NCI-H1092 (cell line): ENCODE results near the gene SLC26A9.

Experiments
- DNase-seq: peaks from one replicate; lab custom pipeline; 2025; lab: John Stamatoyannopoulos, UW

SLC26A9 gene

GRCh38 chr1:205948886-205949285, 5.6 kb upstream of the SLC26A9 start:
- DNase-seq = no peak

- no peak for DNase-seq
Measured at GRCh38 chr1:205948039-205948438, 4.8 kb upstream of the SLC26A9 start.

- no peak for DNase-seq
Measured at GRCh38 chr1:205947024-205947423, 3.8 kb upstream of the SLC26A9 start.

- no peak for DNase-seq
Measured at GRCh38 chr1:205945069-205945468, 1.8 kb upstream of the SLC26A9 start.

GRCh38 chr1:205944525-205944924, 1.3 kb upstream of the SLC26A9 start:
- DNase-seq = no peak

GRCh38 chr1:205942631-205943159, 561 bp downstream of the SLC26A9 start:
- no peak for DNase-seq

GRCh38 chr1:205940710-205941109, 2.5 kb downstream of the SLC26A9 start:
- DNase-seq = no peak

- peak; percentile 69 for DNase-seq
Measured at GRCh38 chr1:205939690-205940330, 3.4 kb downstream of the SLC26A9 start.

GRCh38 chr1:205938682-205939081, 4.6 kb downstream of the SLC26A9 start:
- no peak for DNase-seq

GRCh38 chr1:205936846-205937586, 6.2 kb downstream of the SLC26A9 start:
- DNase-seq = no peak

- no peak for DNase-seq
Measured at GRCh38 chr1:205936311-205936710, 6.9 kb downstream of the SLC26A9 start.

GRCh38 chr1:205935869-205936268, 7.4 kb downstream of the SLC26A9 start:
- no peak for DNase-seq

- DNase-seq = no peak
Measured at GRCh38 chr1:205934788-205935187, 8.5 kb downstream of the SLC26A9 start.

- no peak for DNase-seq
Measured at GRCh38 chr1:205933671-205934618, 9.3 kb downstream of the SLC26A9 start.

- DNase-seq = no peak
Measured at GRCh38 chr1:205932776-205933175, 10.5 kb downstream of the SLC26A9 start.

GRCh38 chr1:205930799-205931281, 12.4 kb downstream of the SLC26A9 start:
- DNase-seq = no peak

GRCh38 chr1:205930195-205930577, 13.1 kb downstream of the SLC26A9 start:
- DNase-seq = no peak

- DNase-seq = no peak
Measured at GRCh38 chr1:205929496-205930194, 13.6 kb downstream of the SLC26A9 start.

GRCh38 chr1:205928317-205928716, 14.9 kb downstream of the SLC26A9 start:
- peak; percentile 93 for DNase-seq

GRCh38 chr1:205927676-205928075, 15.6 kb downstream of the SLC26A9 start:
- DNase-seq = no peak

- no peak for DNase-seq
Measured at GRCh38 chr1:205927247-205927646, 16.0 kb downstream of the SLC26A9 start.

GRCh38 chr1:205926636-205927035, 16.6 kb downstream of the SLC26A9 start:
- DNase-seq = no peak
